Mesothelial cell of epicardium (in vitro differentiated cells): ENCODE data around the gene CFAP92. TPM values are rescaled to one million over a fixed set of nuclear protein-coding genes. Genes with fewer than 3 reads are reported as not detected.

Source experiments
- DNase-seq, 2 experiments: peaks; one replicate each; pipeline ENCODE4 v3.0.0; 2021; ENCODE audit warnings: low spot score in 2 of 2; ENCODE audit not compliant: unreplicated experiment in 2 of 2
- H3K27ac Mint-ChIP-seq: 2 replicates; pipeline ENCODE4 v1.8.0; 2021; ENCODE audit warnings: mixed read lengths
- H3K27me3 Mint-ChIP-seq: 2 replicates; pipeline ENCODE4 v1.8.0; 2021; ENCODE audit warnings: low read depth, mixed read lengths
- H3K36me3 Mint-ChIP-seq: 2 replicates; pipeline ENCODE4 v1.8.0; 2021; ENCODE audit warnings: mixed read lengths
- H3K4me1 Mint-ChIP-seq: 2 replicates; pipeline ENCODE4 v1.8.0; 2021; ENCODE audit warnings: mixed read lengths
- H3K4me3 Mint-ChIP-seq: 2 replicates; pipeline ENCODE4 v1.8.0; 2021; ENCODE audit warnings: mild to moderate bottlenecking, moderate library complexity, mixed read lengths
- H3K9me3 Mint-ChIP-seq: 2 replicates; pipeline ENCODE4 v1.8.0; 2021; ENCODE audit warnings: mixed read lengths
- total RNA-seq: library from RNA; stranded (reverse); gene quantifications from 3 replicates; pipeline ENCODE4 v1.2.1, GENCODE V29; 2021
- TF ChIP-seq, protein P1 (sequence below): fragments of 200-600 bp; sonication (generic); IDR thresholded peaks from one replicate; pipeline ENCODE4 v1.5.0; 2021; ENCODE audit warnings: antibody characterized with exemption; ENCODE audit not compliant: unreplicated experiment

Gene CFAP92
- total RNA-seq, 1 donor from 2014 or later: 0.76 TPM

- DNase-seq: peak in 1 of 2 experiments; percentile 9
Measured at GRCh38 chr3:128946411-128946810, 47.5 kb downstream of the CFAP92 start.

DNA sequence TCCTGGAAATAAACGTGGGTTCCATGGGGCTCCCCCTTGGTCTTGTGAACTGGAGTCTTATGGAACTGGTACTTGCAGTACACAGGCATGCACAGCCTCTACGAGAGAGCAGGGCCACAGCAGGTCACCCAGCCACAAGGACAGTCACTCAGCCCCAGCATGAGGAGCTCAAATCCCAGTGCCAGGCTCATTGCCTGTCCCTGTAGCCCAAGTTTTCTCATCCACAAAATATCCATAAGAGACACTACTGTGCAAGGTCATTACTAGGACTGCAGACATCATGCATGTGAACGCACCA, 48.0 kb downstream of the CFAP92 start:
- Mint-ChIP-seq H3K27me3 (peaks cover 10% of the 10 kb centered on the region), H3K4me3 (no peak overlapping the region), H3K9me3 (no peaks in the 10 kb centered on the region), H3K27ac (no peak overlapping the region), H3K4me1 (no peaks in the 10 kb centered on the region), H3K36me3 (no peaks in the 10 kb centered on the region)
- DNase-seq: peak in 1 of 2 experiments; percentile 3
- TF ChIP-seq, protein P1, sequence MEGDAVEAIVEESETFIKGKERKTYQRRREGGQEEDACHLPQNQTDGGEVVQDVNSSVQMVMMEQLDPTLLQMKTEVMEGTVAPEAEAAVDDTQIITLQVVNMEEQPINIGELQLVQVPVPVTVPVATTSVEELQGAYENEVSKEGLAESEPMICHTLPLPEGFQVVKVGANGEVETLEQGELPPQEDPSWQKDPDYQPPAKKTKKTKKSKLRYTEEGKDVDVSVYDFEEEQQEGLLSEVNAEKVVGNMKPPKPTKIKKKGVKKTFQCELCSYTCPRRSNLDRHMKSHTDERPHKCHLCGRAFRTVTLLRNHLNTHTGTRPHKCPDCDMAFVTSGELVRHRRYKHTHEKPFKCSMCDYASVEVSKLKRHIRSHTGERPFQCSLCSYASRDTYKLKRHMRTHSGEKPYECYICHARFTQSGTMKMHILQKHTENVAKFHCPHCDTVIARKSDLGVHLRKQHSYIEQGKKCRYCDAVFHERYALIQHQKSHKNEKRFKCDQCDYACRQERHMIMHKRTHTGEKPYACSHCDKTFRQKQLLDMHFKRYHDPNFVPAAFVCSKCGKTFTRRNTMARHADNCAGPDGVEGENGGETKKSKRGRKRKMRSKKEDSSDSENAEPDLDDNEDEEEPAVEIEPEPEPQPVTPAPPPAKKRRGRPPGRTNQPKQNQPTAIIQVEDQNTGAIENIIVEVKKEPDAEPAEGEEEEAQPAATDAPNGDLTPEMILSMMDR: no peak

More at GRCh38 chr3:128946411-128946810, 47.5 kb downstream of the CFAP92 start:
- TF ChIP-seq, protein P1: no peak
- H3K27ac Mint-ChIP-seq: no peak overlapping the region
- no peaks in the 10 kb centered on the region for H3K9me3 Mint-ChIP-seq
- no peak overlapping the region for H3K4me3 Mint-ChIP-seq
- no peaks in the 10 kb centered on the region for H3K4me1 Mint-ChIP-seq
- H3K36me3 Mint-ChIP-seq: no peaks in the 10 kb centered on the region
- H3K27me3 Mint-ChIP-seq: peaks cover 13% of the 10 kb centered on the region

DNA sequence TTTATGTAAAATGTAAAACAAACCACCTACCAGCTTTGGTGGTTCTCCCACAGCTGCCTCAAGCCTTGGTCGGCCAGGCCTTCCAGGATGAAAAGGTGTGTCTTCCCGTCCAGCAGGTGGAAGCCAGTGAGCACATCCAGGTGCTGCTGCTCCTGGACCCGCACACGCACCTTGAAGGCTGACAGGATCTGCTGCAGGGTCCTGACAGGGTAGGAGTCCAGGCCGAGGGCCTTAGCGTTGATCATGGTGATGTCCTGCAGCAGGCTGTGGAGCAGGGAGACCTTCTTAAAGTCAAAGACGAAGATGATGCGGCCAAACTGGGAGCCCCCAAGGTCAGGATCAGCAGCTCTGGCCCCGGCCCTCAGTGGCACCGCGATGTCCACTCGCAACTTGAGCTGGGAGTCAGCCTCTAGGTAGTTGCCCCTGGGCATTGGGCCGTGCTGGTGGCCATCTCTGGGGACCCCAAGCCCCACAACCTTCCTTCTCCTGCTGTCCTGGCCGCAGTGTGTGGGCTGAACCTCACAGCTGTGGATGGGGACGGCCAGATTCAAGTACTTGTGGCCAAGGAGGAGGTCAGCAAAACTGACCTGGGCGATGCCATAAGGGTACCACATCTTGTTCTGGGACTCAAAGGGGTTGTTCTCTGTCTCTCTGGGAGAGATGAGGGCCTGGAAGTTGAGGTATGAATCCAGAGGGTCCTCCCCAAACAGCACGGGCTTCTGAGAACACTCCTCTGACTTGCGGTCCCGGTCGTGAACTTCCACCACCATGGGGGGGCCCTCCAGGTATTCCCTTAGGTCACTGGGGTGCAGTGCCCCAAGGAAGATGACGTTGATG, 48.6 kb downstream of the CFAP92 start:
- H3K4me1 Mint-ChIP-seq: no peaks in the 10 kb centered on the region
- H3K27ac Mint-ChIP-seq: no peak overlapping the region
- TF ChIP-seq, protein P1: no peak
- H3K9me3 Mint-ChIP-seq: no peaks in the 10 kb centered on the region
- H3K27me3 Mint-ChIP-seq: peaks cover 12% of the 10 kb centered on the region
- no peak overlapping the region for H3K4me3 Mint-ChIP-seq
- H3K36me3 Mint-ChIP-seq: no peaks in the 10 kb centered on the region
- peak in 1 of 2 experiments; percentile 33 for DNase-seq

DNA sequence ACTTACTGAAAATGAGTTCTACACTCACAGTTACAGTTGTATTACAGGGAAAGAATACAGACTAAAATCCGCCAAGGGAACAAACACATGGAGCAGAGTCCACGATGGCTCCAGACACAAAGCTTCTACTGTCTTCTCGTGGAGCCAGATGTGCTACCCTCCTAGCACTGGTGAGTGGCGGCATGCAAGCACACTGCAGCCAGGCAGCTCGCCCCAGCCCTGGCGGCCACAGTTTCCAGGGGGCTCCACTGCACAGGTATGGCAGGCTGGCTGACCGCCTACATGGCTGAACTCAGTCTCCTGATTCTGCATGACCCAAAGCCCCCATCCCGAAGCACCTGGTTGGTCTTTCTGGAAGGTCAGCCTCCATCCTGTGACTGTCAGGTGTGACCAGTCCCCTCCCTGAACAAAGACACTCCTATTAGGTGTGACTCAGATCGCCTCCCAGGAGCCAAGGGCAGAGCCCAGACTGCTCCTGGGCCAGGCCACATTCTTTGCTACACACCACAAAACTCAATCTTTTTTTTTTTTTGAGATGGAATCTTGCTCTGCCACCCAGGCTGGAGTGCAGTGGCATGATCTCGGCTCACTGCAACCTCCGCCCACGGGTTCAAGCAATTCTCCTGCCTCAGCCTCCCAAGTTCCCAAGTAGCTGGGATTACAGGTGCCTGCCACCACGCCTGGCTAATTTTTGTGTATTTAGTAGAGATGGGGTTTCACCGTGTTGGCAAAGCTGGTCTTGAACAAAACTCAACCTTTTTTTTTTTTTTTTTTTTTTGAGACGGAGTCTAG, 51.5 kb downstream of the CFAP92 start:
- Mint-ChIP-seq H3K9me3 (peaks cover 4% of the 10 kb centered on the region), H3K4me3 (no peak overlapping the region), H3K27ac (no peak overlapping the region), H3K36me3 (no peaks in the 10 kb centered on the region), H3K27me3 (peaks cover 16% of the 10 kb centered on the region), H3K4me1 (no peaks in the 10 kb centered on the region)
- TF ChIP-seq, protein P1: no peak
- DNase-seq: no peak

GRCh38 chr3:128940252-128940651, 53.6 kb downstream of the CFAP92 start:
- TF ChIP-seq, protein P1: no peak

More at GRCh38 chr3:128940252-128940651, 53.6 kb downstream of the CFAP92 start:
- H3K27me3 Mint-ChIP-seq: peaks cover 22% of the 10 kb centered on the region
- peaks cover 4% of the 10 kb centered on the region for H3K9me3 Mint-ChIP-seq
- no peak overlapping the region for H3K4me3 Mint-ChIP-seq
- H3K27ac Mint-ChIP-seq: no peak overlapping the region
- H3K36me3 Mint-ChIP-seq: no peaks in the 10 kb centered on the region
- DNase-seq: no peak
- no peaks in the 10 kb centered on the region for H3K4me1 Mint-ChIP-seq
